NK-92 (cell line): ENCODE measurements around the gene INPP4A.

ENCODE experiments used
- DNase-seq: peaks from one replicate; lab custom pipeline; 2025; ENCODE audit not compliant: unreplicated experiment; lab: John Stamatoyannopoulos, UW

INPP4A gene

DNA sequence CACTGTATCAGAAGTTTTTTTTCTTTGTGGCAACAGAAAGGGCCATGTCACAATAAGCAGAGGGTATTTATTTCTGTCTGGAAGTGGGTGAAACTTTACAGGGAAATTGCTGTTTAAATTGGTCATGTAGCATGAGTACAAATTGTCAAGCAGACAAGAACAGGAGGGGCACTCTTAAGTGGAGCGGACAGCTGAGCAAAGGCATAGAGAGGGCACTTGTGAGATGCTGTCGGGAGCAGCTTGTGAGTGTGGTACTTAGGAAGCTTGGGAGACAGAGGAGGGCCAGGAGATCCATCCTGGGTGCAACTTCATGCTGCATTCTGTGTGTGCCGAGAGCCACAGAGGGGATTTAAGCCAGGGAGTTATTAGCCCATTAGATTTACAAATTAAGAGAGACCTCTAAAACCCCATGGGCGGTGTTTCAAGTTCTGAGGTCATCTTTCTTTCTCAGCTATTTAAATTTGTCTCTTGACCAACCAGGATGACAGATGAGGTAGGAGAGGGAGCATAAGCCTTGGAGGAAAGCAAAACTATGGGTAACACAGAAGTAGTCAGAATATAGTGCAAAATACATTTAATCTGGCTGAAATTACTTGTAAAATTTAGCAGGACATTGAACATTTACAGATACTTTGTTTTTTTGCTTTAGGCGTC, 30.4 kb downstream of the INPP4A start:
- no peak for DNase-seq

- no peak for DNase-seq
Observed at GRCh38 chr2:98476192-98476868, 31.7 kb downstream of the INPP4A start.

GRCh38 chr2:98477036-98477435, 32.4 kb downstream of the INPP4A start:
- no peak for DNase-seq

- DNase-seq: no peak
Observed at GRCh38 chr2:98477506-98477905, 32.8 kb downstream of the INPP4A start.

DNA sequence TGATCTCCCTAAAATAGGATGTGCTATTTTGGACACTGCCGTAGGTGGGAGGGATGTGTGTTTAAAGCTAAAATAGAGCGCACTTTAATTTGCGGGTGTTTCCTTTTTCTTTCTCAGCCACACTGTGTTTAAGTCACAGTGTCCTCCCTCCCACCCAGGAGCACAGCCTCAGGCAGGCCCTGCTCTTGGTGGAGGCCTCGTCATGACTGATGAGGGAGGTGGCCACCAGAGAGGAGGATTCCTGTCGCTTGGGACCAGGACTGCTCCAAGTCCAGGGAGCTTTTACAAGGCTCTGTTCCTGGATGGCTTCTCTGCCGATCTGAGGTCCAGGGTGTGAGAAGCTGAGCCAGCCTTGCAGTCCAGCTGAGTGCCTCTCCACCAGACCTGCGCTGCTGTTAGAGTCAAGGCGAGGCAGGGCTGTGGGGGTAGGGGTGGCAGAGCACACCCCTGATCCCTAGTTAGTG, 33.5 kb downstream of the INPP4A start:
- no peak for DNase-seq

GRCh38 chr2:98478907-98479306, 34.2 kb downstream of the INPP4A start:
- DNase-seq: no peak

- DNase-seq: no peak
Observed at GRCh38 chr2:98479371-98479770, 34.7 kb downstream of the INPP4A start.

GRCh38 chr2:98479959-98480524, 35.4 kb downstream of the INPP4A start:
- no peak for DNase-seq

GRCh38 chr2:98480598-98480997, 35.9 kb downstream of the INPP4A start:
- no peak for DNase-seq

- DNase-seq: no peak
Observed at GRCh38 chr2:98482362-98482761, 37.7 kb downstream of the INPP4A start.

DNA sequence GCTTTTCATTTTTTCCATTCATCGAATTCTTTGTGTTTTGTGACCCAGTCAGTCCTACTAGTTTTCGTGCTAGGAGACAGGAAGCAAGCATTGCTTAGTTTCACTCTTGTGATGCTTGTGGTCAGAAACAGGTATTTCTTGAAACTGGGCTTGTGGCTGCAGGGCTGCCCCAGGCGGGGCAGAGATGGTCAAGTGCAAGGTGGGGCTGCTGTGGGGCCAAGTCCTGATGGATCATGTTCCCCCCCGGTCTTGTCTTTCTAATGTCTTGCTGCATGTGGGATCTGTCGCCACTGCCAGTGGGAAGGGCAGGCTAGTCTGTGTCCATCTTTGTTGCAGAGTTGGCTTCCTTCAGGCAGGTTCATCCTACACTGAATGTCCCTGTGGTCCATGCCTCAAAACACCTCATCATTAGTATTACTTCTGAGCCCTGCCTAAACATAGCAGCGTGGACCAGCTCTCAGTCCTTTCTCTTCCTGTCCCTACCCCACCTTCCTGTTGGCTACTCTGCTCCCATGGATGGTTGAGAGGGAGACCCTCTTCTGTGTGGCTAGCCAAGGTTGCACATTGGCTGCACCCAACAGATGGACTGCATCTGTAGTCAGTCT, 38.7 kb downstream of the INPP4A start:
- DNase-seq: no peak

DNA sequence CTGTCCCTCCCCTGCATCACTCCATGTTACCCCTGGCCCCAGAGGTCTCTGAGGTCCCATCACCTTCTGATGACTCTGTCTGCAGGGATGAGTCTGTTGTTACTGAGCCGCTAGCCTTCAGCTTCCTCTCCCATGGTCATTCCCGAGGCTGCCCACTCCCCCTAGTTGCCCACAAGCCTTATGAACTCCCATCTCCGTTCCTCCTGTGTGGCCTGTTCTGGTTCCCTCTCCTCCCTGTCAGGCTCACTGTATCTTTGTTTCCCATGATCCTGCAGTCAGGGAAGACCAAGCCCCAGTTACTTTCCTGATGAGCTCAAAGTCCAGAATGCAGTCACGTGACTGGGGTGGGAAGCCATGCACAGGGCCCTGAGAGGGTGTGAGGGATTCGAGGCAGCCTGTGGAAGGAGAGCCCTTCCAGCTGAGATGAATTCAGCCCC, 39.5 kb downstream of the INPP4A start:
- DNase-seq: no peak

- DNase-seq: no peak
Observed at GRCh38 chr2:98484652-98485452, 40.2 kb downstream of the INPP4A start.

- DNase-seq: no peak
Observed at GRCh38 chr2:98485453-98485755, 40.7 kb downstream of the INPP4A start.

DNA sequence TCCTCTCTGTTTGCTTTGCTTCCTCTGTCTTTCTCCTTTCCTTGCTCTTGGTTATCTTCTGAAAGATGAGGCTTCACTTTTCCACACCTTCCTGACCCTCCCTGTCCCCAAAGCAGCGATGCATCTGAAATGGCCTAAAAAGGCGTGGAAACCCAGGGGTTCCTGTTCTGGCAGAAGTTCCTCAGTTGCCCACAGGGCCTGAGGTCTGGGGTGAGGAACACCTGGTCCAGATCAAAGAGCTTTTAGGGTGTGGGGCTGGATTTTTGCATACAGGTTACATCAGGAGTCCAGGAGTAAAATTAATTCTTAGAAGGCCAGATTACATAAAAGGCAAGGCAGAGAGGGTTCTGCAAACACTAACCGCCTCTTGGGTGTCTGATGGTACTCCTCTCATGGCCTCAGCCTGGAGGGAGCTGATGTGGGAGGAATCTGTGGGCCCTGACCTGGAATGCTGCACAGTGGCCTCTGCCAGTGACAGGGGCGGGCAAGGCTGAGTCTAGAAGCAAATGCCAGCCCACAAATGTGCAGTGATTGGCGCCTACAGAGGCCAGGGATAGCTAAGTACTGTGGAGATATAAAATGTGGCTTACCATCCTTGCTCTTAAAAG, 41.8 kb downstream of the INPP4A start:
- no peak for DNase-seq

- DNase-seq: no peak
Observed at GRCh38 chr2:98487101-98487805, 42.6 kb downstream of the INPP4A start.

DNA sequence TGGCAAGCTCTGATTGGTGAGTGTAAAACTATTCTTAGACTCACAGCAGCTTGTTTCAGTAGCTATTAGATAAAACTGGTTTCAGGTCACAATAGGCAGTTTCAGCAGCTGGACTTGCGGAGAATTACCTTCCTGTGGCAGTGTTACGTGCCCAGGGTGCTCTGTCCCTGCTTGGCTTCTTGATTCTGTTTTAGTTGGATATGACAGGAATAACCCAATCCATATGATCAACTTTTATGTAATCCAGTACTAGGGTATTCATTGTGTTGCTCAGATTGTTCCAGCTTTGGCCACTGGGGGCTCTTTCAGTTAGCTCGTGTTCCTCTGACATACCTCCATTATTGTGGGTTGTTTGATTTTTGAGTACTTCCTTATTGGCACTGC, 43.1 kb downstream of the INPP4A start:
- DNase-seq: no peak

GRCh38 chr2:98488252-98488651, 43.6 kb downstream of the INPP4A start:
- DNase-seq: no peak

DNA sequence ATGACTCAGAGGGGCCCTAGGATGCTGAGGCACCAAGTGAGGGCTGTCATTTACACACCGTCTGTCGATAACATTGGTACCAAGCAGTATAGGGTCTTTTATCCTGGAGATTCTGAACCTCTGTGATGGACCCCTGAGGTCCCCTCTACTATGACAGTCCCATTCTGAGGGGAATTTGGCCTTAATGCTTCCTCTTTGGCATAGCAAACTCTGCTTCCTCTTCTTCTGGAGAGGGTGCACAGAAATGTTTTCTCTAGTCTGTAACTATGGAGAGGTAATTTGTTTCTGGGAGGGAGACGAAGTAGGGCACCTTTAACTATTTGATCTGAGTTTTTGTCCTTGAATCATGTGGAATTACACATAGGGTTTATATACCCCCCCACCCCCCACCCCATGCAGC, 44.8 kb downstream of the INPP4A start:
- DNase-seq: no peak
